Activated CD8-positive, alpha-beta memory T cell treated with anti-CD3 and anti-CD28 coated beads for 36 hours (primary cell): Measurements from ENCODE around the gene ABCD4. TPM values are rescaled to one million over a fixed set of nuclear protein-coding genes. Genes with fewer than 3 reads are reported as not detected.

Experiments used
- CTCF ChIA-PET: fragments of 350-600 bp; sonication (Branson Sonifier 250); formaldehyde crosslinking; loops from one replicate; lab custom pipeline; 2021; ENCODE audit warnings: antibody characterized with exemption; lab: Charles Lee
- POLR2A ChIA-PET: fragments of 350-600 bp; sonication (Branson Sonifier 250); formaldehyde crosslinking; loops from one replicate; lab custom pipeline; 2021; ENCODE audit warnings: antibody characterized with exemption; lab: Charles Lee
- total RNA-seq, 2 experiments: library from RNA; stranded (reverse); gene quantifications; one replicate each; pipeline ENCODE4 v1.2.3, GENCODE V29; 2021

Gene ABCD4
- total RNA-seq, 2 experiments from 2014 or later = 42.0 to 44.3 TPM

DNA sequence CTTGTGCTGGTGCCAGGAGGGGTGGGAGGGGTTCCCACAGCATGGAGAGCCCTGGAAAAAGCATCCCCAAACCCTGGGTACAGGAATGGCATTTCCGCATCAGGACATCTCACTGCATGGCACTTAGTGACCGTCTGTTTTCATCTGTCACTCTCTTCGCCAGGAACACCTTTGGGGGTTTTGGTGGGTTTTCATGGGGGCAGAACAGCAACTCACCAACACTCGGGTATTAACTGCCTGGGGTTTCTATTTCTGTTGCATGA is 60.0 kb downstream of the ABCD4 start:
- ChIA-PET CTCF (interaction anchor here (1.1 to 1.4 kb wide), 2 partner anchors 14 to 24 kb away, joined by 3 to 4 read pairs; no protein-coding TSS in a partner anchor), POLR2A (no interaction called here)

DNA sequence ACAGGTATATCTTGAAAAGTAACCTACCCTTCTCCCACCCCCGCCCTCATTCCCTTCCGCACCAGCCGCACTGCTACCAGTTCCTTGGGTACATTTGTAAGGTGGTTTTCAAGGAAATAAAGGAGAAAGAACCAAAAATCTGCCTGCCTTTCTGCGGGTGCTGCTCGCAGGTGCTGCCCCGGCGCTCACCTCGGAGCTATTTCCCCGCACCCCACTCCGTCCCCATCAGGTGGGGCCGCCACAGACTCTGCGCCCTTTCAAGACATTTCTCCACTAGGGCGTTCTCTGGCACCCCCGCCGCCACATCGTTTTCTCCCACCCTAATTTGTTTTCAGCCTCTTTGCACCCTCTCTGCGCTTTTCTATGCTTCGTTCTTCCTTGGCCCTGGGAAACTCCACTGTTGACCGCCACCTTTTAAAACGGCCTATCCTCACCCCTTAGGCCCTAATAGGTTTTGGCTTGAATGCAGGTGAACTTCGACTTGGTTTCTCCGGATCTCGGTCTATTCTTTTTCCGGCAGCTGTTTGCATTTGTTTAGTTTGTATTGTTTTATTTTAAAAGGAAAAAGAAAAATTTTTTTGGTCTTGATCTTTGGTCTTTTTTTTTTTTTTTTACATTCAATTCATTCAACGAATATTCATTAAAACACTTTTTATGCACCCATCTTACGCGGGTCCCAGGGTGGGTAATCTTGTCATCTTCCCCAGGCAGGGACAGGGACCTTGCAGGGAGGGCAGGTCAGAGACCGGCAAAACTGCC is 60.5 kb downstream of the ABCD4 start:
- POLR2A ChIA-PET = no interaction called here
- CTCF ChIA-PET = interaction anchor here (0.6 to 1.4 kb wide), 4 partner anchors 15 to 519 kb away, joined by 3 to 4 read pairs (median 4); no protein-coding TSS in a partner anchor

DNA sequence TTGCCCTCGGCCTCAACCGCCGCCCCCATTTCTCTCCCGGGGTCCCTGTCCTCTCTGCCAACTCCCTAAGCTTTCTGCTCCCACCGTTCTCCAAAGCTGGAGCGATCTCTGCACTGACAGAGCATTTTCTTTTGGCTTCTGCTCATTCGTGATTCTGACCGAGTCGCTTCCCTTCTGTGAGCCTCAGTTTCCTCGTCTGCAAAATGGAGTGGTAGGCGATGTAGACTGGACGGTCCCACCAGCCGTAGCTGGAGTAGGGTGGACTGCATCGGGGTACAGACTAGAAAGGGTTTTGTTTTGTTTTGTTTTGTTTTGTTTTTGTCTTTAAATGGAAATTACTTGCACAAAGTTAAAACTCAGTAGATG is 61.1 kb downstream of the ABCD4 start:
- ChIA-PET POLR2A (no interaction called here), CTCF (interaction anchor here (0.6 kb wide), 1 partner anchor 227 kb away, joined by 4 read pairs; no protein-coding TSS in a partner anchor)

DNA sequence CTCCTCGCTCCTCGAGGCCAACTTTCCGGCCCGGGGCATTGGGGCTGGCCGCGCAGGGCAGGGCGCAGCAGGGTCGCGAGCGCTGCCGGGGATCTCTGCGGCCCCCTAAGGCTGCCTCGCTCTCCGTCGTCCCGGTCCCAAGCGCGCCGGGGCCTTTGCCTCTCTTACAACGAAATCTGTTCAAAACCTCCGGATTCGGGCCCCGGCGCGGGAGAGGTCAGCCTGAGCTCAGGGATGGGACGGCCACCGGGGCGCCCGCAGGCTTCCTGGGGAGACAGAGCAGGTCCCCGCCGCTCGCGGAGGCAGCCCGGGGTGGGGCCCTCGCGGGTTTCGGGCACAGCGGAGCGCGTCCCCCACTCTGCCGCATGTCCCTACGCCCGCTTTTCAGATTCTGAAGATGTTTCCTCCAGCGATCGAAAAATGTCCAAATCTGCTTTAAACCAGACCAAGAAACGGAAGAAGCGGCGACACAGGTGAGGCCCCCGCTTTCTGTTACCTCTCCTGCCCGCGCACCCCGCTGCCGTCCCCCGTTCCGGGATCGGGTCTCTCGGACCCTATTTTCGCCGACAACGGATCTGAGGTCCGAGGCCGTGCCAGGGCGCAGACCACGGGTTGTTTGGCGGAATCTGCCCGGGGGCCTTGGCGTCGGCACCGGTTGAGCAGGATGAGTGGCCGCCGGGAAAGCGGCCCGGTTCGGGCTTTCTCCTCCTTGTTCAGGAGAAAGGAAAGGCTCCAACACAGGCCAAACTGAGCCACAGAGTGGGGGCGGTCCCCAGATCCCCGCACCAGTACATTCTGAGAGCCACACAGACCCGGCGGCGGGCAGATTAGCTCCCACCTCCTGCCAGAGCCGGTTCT is 61.7 kb downstream of the ABCD4 start:
- CTCF ChIA-PET = interaction anchor here (0.8 to 1.5 kb wide), 2 partner anchors 14 to 22 kb away, joined by 3 read pairs; no protein-coding TSS in a partner anchor
- POLR2A ChIA-PET = no interaction called here

DNA sequence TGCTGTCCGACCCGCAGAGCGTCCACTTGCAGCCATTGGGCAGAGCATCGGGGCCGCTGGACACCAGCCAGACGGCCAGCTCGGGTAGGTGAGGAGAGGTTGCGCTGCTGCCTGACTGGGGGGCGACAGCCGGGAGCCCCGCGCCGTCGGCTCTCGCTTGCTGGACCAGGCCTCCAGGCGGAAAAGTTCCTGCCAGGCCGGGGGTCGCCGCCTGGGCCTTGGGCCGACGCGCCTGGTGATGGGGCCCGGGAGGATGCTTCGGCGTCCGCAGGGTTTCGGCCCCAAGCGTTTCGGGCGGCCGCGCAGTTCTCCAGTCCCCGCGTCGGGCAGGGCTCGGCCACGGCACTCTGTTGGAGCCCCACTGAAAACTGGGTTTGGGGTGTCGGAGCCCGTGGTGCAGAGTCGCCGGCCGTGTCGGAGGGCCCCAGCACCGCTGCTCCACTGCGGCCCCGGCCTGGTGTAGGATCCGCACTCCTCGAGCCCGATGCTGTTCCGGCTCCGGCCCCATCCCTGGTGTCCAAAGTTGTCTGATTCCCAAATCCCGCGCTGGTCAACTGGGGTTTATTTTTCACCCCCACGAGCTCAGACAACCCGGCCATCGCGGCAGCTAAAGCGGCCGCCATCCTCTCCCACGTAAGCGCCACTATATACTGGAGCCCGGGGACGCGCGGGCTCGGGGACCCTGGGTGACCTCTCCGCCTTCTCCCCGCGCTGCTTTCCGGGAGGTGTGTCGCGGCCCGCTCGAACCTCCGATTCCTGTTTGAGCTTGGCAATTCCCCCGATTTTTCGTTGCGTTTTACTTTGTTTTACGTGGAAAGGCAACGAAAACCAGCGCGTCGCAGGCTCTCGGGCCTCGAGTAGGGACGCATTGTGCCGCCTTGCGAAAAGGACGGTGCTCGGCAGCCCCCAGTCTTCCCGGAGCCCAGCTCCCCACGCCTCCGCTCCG is 62.6 kb downstream of the ABCD4 start:
- CTCF ChIA-PET = interaction anchor here (0.8 to 1.5 kb wide), 2 partner anchors 15 to 21 kb away, joined by 3 read pairs; no protein-coding TSS in a partner anchor
- POLR2A ChIA-PET = no interaction called here

DNA sequence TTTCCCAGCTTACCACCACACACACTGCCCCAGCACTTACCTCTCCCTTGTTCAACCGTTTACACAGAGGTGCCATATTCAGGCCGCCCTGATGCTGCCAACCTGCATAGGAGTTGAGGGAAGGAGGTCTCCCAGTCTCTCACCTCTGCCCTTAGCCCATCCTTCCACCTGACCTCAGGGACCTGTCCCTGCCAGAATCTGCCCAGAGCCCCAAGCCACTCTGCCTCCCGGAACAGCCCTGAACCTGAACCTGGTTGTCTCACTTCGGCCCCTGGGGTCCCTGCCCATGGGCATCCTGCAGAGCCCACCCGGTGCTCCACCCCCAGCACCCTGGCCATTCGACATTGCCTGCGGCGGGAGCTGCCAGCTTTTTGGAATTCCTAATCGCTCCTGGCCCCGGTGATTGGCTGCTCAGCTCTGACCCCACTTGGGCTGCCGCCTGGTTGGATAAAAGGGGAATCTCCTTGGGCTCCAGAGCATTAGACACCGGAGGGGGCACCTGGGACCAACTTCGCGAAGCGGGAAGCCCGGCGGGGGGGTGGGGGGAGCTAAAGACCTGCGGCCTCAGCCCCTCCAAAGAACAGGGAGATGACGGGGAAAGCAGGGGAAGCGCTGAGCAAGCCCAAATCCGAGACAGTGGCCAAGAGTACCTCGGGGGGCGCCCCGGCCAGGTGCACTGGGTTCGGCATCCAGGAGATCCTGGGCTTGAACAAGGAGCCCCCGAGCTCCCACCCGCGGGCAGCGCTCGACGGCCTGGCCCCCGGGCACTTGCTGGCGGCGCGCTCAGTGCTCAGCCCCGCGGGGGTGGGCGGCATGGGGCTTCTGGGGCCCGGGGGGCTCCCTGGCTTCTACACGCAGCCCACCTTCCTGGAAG is 63.5 kb downstream of the ABCD4 start, which contains the start of gene VSX2:
TSS of gene VSX2 (plus strand) at position 476 of the 874 bp plus-strand sequence. CDS start at position 589, 113 bp downstream.
- POLR2A ChIA-PET = no interaction called here

DNA sequence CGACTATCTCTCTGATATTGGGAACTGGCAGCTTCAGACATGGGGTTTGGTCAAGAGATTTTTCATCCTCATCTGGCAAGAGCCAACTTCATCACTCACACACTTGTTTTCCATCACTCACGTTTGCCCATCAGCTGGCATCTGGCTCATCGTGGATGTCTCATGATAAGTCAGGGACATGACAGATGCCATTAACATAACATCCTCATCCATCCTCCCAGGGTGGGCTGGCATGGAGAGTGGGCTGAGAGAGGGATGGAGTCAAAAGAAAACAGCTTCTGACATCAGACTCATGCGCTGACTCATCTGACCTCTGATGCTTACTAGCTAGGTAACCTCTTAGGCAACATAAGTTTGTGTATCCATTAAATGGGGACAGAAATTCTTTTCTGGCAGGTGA is 65.3 kb downstream of the ABCD4 start:
- ChIA-PET CTCF (no interaction called here), POLR2A (interaction anchor here (0.5 kb wide), 1 partner anchor 53 kb away, joined by 4 read pairs; no protein-coding TSS in a partner anchor)

More for the DNA sequence above, 63.5 kb downstream of the ABCD4 start, which contains the start of gene VSX2:
- CTCF ChIA-PET = interaction anchor here (1.3 to 1.5 kb wide), 2 partner anchors 13 to 16 kb away, joined by 3 to 5 read pairs; no protein-coding TSS in a partner anchor

Other genes starting within 250 kb of the ABCD4 start
- gene ALDH6A1, start 218.5 kb downstream of the ABCD4 start, total RNA-seq = 10 to 100 TPM; 12.3 to 12.4 TPM
- 10 to 100 TPM; 16.6 to 17.7 TPM for gene LIN52, start 218.0 kb downstream of the ABCD4 start, total RNA-seq
- not detected for gene VSX2, start 63.5 kb downstream of the ABCD4 start, total RNA-seq
- gene VRTN, start 45.5 kb upstream of the ABCD4 start, total RNA-seq = not detected
- not detected for gene SYNDIG1L, start 123.3 kb upstream of the ABCD4 start, total RNA-seq
- gene NPC2, start 190.4 kb upstream of the ABCD4 start, total RNA-seq = 10 to 100 TPM; 12.4 to 13.4 TPM
- gene ISCA2, start 190.8 kb upstream of the ABCD4 start, total RNA-seq = 10 to 100 TPM; 27.6 to 28.2 TPM